ENCODE data around the gene MINDY1.

Gene MINDY1

GRCh38 chr1:150985179-150985825 lies 21.4 kb downstream of the MINDY1 start:
- DNase-seq (ENCODE audit: low read depth in 2 of 2): no peak

- DNase-seq (ENCODE audit: low read depth in 2 of 2): no peak
Observed at GRCh38 chr1:150981805-150982712, 24.6 kb downstream of the MINDY1 start, which contains the start of gene ANXA9. Gene ANXA9, plus strand, starts transcription at chr1:150982292. Its CDS starts 814 bp downstream, at chr1:150983106.

- DNase-seq (ENCODE audit: low read depth in 2 of 2): no peak
Observed at GRCh38 chr1:150981177-150981804, 25.4 kb downstream of the MINDY1 start.

GRCh38 chr1:150979092-150980056 lies 27.3 kb downstream of the MINDY1 start:
- peak; percentile 71 to 77 for DNase-seq (ENCODE audit: low read depth in 2 of 2)

- no peak for DNase-seq (ENCODE audit: low read depth in 2 of 2)
Observed at GRCh38 chr1:150976879-150977694, 29.6 kb downstream of the MINDY1 start.

DNA sequence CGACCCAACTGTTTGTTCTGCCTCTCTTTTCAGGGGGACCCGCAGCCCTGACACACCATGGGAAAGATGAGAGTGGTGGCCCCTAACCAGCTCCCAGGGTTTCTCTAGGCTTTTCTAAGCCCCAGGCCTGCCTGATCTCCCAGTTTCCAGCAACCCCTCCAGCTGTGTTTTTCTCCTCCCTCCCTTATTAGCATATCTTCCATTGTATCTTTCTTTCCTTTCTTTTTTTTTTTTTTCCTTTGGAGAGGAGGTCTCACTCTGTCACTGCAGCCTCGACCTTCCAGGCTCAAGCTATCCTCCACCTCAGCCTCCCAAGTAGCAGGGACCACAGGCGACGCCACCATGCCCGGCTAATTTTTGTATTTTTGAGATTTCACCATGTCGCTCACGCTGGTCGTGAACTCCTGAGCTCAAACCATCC lies 30.3 kb downstream of the MINDY1 start:
- DNase-seq (ENCODE audit: low read depth in 2 of 2): no peak

GRCh38 chr1:150974580-150975478 lies 31.9 kb downstream of the MINDY1 start, which contains the start of gene CERS2:
Gene CERS2, minus strand, starts transcription at chr1:150974835. Its CDS starts 5,745 bp downstream, at chr1:150969090.
- DNase-seq (ENCODE audit: low read depth in 2 of 2): peak; percentile 52 to 62

DNA sequence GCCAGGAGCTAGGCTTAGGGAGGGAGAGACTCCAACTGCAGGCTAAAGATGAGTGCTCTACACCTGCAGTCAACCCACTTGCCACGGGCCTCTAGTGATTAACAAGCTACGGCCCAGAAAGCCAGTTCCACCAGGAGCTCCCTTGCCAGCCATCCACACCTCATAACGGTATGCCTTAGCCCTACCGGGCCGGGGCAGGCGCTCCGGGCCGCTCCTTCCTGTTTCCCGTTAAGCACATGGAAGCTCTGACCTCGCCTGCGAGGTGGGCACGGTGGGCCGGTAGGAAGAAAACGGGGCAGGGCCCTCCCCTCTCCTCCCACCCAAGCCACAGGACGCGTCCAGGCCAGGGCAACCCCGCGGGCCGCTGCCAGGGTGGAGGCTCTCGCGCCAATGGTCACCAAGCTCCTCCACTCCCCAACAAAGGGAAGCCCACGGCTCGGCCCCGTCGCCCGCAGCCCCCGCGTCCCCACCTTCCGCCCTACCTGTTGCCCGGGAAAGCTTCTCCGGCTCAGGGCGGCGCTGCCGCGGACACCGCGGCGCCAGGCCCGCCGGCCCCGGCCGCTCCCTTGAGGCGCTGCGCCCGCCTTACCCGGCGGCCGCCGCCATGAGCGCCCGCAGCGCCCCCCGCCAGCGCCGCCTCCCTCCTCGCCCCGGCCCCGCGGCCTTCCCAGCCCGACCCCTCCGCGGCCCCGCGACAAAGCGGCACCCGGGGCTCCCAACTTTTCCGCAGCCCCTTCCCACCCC lies 32.7 kb downstream of the MINDY1 start:
- no peak for DNase-seq (ENCODE audit: low read depth in 2 of 2)

- no peak for DNase-seq (ENCODE audit: low read depth in 2 of 2)
Observed at GRCh38 chr1:150973258-150973835, 33.4 kb downstream of the MINDY1 start.

DNA sequence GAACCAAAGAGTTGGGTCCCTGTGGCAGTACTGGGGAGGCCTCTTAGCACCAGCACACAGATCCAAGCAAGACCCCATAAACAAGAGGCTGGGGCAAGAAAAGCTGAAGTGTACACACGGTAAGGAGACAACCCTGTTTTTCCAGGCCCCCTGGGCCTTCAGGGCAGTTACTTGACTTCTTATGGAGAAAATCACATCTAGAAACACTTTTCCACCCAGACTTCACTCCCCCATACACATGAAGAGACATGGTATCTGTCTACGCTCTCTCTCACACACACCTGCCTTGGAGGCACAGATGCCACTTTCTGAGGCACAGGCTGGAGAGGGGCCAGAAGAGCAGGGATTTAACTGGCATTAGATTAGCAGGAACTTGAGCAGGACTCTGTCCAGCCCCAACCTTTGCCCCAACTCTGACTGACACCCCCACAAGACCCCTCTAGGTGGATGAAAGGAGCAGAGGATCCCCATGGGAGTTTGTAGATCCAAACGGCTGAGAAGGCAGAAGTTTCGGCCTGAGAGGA lies 34.2 kb downstream of the MINDY1 start:
- DNase-seq (ENCODE audit: low read depth in 2 of 2): no peak

DNA sequence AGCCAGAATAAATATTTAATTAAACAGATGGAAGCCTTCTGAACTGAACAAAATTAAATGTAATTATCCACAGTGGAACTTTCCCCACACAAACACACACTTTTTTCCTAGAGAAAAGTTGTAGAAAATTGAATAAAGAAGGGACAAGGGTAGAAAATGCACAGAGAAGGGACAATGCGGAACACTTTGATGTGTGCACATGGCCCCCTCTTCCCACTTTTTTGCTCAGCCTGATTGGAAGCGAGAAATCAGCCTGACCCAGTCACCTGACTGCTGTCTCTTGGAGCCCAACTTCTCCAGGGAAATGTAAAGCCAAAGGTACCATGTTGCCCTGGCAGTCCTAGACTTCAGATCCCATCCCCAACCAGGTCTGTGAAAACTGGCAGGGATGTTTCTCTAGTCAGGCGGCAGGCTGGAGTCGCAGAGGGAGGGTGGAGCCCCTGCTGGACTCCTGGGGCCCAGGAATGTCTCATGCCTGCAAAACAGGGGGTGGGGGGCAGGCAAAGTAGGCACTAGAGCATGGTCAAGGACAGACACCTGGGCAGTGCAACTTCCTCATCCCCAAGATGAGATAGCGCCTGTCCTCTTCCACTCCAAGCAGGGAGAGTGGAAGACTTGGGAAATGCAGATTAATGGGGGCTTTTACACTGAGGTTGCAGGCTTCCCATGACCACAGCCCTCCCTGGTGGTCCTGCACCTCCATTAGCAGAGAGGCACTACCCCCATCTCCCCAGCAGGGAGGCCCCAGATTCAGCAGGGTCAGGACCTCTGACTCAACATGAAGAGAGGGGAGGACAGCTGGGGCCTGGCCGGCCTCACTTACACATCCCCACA lies 34.9 kb downstream of the MINDY1 start:
- no peak for DNase-seq (ENCODE audit: low read depth in 2 of 2)

- DNase-seq (ENCODE audit: low read depth in 2 of 2): no peak
Observed at GRCh38 chr1:150970808-150971582, 35.7 kb downstream of the MINDY1 start.

DNA sequence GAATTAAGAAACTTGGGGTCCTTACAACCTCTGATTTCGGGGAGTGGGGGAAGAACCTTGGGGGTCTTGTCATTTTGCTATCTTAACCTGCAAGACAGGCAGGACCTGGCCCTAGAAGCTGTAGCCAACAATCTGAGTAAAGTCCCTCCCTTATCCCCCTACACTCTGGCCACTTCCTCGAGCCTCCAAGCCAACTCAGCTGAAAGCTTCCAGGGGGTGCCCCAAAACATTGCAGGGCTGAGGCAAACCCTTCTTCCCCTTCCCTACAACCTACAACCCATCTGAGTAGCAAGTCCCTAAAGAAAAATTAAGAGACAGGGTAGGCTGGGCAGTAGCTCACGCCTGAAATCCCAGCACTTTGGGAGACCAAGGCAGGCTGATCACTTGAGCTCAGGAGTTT lies 37.1 kb downstream of the MINDY1 start:
- DNase-seq (ENCODE audit: low read depth in 2 of 2): no peak

GRCh38 chr1:150968491-150968890 lies 38.2 kb downstream of the MINDY1 start:
- DNase-seq (ENCODE audit: low read depth in 2 of 2): no peak

GRCh38 chr1:150967936-150968335 lies 38.8 kb downstream of the MINDY1 start:
- no peak for DNase-seq (ENCODE audit: low read depth in 2 of 2)

- no peak for DNase-seq (ENCODE audit: low read depth in 2 of 2)
Observed at GRCh38 chr1:150966011-150966410, 40.7 kb downstream of the MINDY1 start.

Measured in fibroblast of skin of left biceps (primary cell).